H1 (cell line): ENCODE measurements around the gene NOP16. TPM values are rescaled to one million over a fixed set of nuclear protein-coding genes. Genes with fewer than 3 reads are reported as not detected.

Experiments used
- ASH2L ChIP-seq: fragments of 200-600, 300-600 bp; sonication (generic); IDR thresholded peaks from one replicate; pipeline ENCODE4 v1.7.1; 2017; ENCODE audit warnings: low read length
- CHD1 ChIP-seq: IDR thresholded peaks from 2 replicates; pipeline ENCODE4 v1.6.1; 2012; ENCODE audit warnings: low read depth, low read length, improper control_type of control experiment
- HDAC6 ChIP-seq: IDR thresholded peaks from one replicate; pipeline ENCODE4 v1.7.1; 2012; ENCODE audit warnings: low read depth, mild to moderate bottlenecking, inconsistent platforms, low read length, moderate library complexity
- JUN ChIP-seq: IDR thresholded peaks from 2 replicates; pipeline ENCODE4 v1.6.1; 2011; ENCODE audit warnings: low read depth, mild to moderate bottlenecking, improper control_type of control experiment, low read length
- KDM4A ChIP-seq: IDR thresholded peaks from one replicate; pipeline ENCODE4 v1.7.1; 2012; ENCODE audit warnings: low read depth, mild to moderate bottlenecking, moderate library complexity, low read length, inconsistent platforms; ENCODE audit not compliant: severe bottlenecking
- MAFK ChIP-seq: IDR thresholded peaks from 2 replicates; pipeline ENCODE4 v1.6.1; 2012; ENCODE audit warnings: low read depth, mild to moderate bottlenecking, improper control_type of control experiment, low read length
- NRF1 ChIP-seq: IDR thresholded peaks from 2 replicates; pipeline ENCODE4 v1.6.1; 2011; ENCODE audit warnings: mild to moderate bottlenecking, low read depth, low read length, improper control_type of control experiment
- PHF8 ChIP-seq: fragments of 200-600 bp; sonication (generic); conservative IDR thresholded peaks from 2 replicates; pipeline ENCODE4 v1.7.1; 2012; ENCODE audit warnings: low read depth, mild to moderate bottlenecking, inconsistent platforms, low read length, moderate library complexity
- polyA plus RNA-seq, 7 experiments: library from polyadenylated mRNA; depleted of rRNA in 3 of 7; stranded (reverse) in 5 of 7; unstranded in 2 of 7; fragments of >200 nt in 5 of 7; fragments of 200-250 nt in 2 of 7; gene quantifications; 1 replicate in 5 of 7; 2 replicates in 1 of 7; 4 replicates in 1 of 7; pipeline versions ENCODE4 v1.2.1 to v1.2.3, GENCODE V29; 2011 to 2013; ENCODE audit warnings: missing spikeins in 2 of 7, mixed read lengths in 2 of 7
- total RNA-seq: library from RNA; stranded (reverse); fragmentation: NEBNext Ultra II Directional; extraction: Animal tissue kit (Norgen Biotek cat#: 25700); gene quantifications from 2 replicates; pipeline ENCODE4 v1.2.1, GENCODE V29; 2021
- TF ChIP-seq, protein P1 (sequence below): fragments of 300-600 bp; sonication (generic); IDR thresholded peaks from 2 replicates; pipeline ENCODE4 v1.7.1; 2012; ENCODE audit warnings: low read length, moderate library complexity, mild to moderate bottlenecking, inconsistent platforms; ENCODE audit not compliant: insufficient replicate concordance

Gene NOP16
- total and polyA plus RNA-seq, 2 of the 8 experiments (the other 6 are each of a cell fraction or from before 2014, with no cell fraction given): 46.9 to 65.2 TPM

DNA sequence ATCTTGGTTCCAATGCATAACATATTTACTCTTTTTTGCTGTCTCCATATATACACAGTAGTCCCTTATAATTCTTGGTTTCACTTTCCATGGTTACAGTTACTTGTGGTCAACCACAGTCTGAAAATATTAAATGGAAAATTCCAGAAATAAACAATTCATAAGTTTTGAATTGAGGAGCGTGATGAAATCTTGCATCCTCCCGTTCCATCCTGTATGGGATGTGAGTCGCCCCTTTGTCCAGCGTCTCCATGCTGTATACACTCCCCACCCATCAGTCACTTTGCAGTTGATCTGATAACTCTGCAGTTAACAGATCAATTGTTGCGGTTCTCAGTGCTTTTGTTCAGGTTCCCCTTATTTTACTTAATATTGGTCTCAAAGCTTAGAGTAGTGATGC, 48.3 kb upstream of the NOP16 start (continued):
- TF ChIP-seq, protein P1, sequence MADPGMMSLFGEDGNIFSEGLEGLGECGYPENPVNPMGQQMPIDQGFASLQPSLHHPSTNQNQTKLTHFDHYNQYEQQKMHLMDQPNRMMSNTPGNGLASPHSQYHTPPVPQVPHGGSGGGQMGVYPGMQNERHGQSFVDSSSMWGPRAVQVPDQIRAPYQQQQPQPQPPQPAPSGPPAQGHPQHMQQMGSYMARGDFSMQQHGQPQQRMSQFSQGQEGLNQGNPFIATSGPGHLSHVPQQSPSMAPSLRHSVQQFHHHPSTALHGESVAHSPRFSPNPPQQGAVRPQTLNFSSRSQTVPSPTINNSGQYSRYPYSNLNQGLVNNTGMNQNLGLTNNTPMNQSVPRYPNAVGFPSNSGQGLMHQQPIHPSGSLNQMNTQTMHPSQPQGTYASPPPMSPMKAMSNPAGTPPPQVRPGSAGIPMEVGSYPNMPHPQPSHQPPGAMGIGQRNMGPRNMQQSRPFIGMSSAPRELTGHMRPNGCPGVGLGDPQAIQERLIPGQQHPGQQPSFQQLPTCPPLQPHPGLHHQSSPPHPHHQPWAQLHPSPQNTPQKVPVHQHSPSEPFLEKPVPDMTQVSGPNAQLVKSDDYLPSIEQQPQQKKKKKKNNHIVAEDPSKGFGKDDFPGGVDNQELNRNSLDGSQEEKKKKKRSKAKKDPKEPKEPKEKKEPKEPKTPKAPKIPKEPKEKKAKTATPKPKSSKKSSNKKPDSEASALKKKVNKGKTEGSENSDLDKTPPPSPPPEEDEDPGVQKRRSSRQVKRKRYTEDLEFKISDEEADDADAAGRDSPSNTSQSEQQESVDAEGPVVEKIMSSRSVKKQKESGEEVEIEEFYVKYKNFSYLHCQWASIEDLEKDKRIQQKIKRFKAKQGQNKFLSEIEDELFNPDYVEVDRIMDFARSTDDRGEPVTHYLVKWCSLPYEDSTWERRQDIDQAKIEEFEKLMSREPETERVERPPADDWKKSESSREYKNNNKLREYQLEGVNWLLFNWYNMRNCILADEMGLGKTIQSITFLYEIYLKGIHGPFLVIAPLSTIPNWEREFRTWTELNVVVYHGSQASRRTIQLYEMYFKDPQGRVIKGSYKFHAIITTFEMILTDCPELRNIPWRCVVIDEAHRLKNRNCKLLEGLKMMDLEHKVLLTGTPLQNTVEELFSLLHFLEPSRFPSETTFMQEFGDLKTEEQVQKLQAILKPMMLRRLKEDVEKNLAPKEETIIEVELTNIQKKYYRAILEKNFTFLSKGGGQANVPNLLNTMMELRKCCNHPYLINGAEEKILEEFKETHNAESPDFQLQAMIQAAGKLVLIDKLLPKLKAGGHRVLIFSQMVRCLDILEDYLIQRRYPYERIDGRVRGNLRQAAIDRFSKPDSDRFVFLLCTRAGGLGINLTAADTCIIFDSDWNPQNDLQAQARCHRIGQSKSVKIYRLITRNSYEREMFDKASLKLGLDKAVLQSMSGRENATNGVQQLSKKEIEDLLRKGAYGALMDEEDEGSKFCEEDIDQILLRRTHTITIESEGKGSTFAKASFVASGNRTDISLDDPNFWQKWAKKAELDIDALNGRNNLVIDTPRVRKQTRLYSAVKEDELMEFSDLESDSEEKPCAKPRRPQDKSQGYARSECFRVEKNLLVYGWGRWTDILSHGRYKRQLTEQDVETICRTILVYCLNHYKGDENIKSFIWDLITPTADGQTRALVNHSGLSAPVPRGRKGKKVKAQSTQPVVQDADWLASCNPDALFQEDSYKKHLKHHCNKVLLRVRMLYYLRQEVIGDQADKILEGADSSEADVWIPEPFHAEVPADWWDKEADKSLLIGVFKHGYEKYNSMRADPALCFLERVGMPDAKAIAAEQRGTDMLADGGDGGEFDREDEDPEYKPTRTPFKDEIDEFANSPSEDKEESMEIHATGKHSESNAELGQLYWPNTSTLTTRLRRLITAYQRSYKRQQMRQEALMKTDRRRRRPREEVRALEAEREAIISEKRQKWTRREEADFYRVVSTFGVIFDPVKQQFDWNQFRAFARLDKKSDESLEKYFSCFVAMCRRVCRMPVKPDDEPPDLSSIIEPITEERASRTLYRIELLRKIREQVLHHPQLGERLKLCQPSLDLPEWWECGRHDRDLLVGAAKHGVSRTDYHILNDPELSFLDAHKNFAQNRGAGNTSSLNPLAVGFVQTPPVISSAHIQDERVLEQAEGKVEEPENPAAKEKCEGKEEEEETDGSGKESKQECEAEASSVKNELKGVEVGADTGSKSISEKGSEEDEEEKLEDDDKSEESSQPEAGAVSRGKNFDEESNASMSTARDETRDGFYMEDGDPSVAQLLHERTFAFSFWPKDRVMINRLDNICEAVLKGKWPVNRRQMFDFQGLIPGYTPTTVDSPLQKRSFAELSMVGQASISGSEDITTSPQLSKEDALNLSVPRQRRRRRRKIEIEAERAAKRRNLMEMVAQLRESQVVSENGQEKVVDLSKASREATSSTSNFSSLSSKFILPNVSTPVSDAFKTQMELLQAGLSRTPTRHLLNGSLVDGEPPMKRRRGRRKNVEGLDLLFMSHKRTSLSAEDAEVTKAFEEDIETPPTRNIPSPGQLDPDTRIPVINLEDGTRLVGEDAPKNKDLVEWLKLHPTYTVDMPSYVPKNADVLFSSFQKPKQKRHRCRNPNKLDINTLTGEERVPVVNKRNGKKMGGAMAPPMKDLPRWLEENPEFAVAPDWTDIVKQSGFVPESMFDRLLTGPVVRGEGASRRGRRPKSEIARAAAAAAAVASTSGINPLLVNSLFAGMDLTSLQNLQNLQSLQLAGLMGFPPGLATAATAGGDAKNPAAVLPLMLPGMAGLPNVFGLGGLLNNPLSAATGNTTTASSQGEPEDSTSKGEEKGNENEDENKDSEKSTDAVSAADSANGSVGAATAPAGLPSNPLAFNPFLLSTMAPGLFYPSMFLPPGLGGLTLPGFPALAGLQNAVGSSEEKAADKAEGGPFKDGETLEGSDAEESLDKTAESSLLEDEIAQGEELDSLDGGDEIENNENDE: no peak
- TF ChIP-seq CHD1 (no peak), MAFK (no peak), HDAC6 (no peak), KDM4A (no peak), PHF8 (no peak), NRF1 (no peak), JUN (no peak), ASH2L (no peak)
